ENCODE results near the gene SLC2A4.

- TF ChIP-seq POLR2A (IDR thresholded peaks at IDR 0.05; ENCODE audit: low read length), result no peak
- no peak for TF ChIP-seq GATA1 (IDR thresholded peaks at IDR 0.05; ENCODE audit: low read depth, low read length)
These were observed 47.8 kb upstream of the SLC2A4 start for GRCh38 chr17:7233701-7234082.

All from erythroblast (primary cell).